Activated T-cell treated with anti-CD3 and anti-CD28 coated beads, Interleukin-2, amount 50 U/mL, for 1 hour (primary cell): ENCODE data around the gene PLS3.
"Not testable (repeated sequence)": the region's sequence is repeated elsewhere in the genome, so short reads cannot be mapped to it uniquely, and the experiment has no call there.

Experiments used
- DNase-seq: peaks from one replicate; pipeline ENCODE4 v3.0.0-alpha.2; 2020

Gene PLS3, protein sequence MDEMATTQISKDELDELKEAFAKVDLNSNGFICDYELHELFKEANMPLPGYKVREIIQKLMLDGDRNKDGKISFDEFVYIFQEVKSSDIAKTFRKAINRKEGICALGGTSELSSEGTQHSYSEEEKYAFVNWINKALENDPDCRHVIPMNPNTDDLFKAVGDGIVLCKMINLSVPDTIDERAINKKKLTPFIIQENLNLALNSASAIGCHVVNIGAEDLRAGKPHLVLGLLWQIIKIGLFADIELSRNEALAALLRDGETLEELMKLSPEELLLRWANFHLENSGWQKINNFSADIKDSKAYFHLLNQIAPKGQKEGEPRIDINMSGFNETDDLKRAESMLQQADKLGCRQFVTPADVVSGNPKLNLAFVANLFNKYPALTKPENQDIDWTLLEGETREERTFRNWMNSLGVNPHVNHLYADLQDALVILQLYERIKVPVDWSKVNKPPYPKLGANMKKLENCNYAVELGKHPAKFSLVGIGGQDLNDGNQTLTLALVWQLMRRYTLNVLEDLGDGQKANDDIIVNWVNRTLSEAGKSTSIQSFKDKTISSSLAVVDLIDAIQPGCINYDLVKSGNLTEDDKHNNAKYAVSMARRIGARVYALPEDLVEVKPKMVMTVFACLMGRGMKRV

GRCh38 chrX:115560978-115561604, at the start of gene PLS3:
TSS of gene PLS3 (plus strand) at chrX:115561174. CDS start at chrX:115610251, 49,077 bp downstream.
- no peak for DNase-seq

GRCh38 chrX:115518113-115518512, 42.9 kb upstream of the PLS3 start:
- no peak for DNase-seq

GRCh38 chrX:115521741-115522140, 39.2 kb upstream of the PLS3 start:
- DNase-seq, result no peak

GRCh38 chrX:115522952-115523351, 38.0 kb upstream of the PLS3 start:
- no peak for DNase-seq

GRCh38 chrX:115525486-115525885, 35.5 kb upstream of the PLS3 start:
- DNase-seq, result no peak

- no peak for DNase-seq
Measured at GRCh38 chrX:115531818-115532403, 29.1 kb upstream of the PLS3 start.

- DNase-seq, result no peak
Measured at GRCh38 chrX:115533485-115533884, 27.5 kb upstream of the PLS3 start.

- no peak for DNase-seq
Measured at GRCh38 chrX:115534383-115534782, 26.6 kb upstream of the PLS3 start.

GRCh38 chrX:115535421-115535820, 25.6 kb upstream of the PLS3 start:
- DNase-seq, result no peak

DNA sequence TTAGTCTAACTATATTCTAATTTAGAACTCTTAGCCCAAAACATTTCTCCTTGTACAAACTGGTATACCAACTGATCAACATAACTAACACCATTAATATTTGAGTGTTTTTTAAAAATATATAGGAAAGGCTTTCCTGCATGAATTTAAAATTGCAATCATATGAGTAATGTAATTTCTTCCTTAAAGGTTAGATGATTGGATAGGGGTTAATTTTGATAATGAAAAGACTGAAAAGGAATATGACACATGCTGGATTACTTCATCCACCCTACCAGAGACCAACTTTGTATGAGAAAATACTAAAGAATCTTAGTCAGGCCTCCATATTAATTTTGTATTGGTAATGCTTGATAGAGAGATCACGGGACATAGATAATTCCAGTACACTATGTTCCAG, 25.1 kb upstream of the PLS3 start:
- DNase-seq, result no peak

GRCh38 chrX:115539841-115540240, 21.1 kb upstream of the PLS3 start:
- no peak for DNase-seq

GRCh38 chrX:115541045-115541444, 19.9 kb upstream of the PLS3 start:
- not testable (repeated sequence) for DNase-seq

DNA sequence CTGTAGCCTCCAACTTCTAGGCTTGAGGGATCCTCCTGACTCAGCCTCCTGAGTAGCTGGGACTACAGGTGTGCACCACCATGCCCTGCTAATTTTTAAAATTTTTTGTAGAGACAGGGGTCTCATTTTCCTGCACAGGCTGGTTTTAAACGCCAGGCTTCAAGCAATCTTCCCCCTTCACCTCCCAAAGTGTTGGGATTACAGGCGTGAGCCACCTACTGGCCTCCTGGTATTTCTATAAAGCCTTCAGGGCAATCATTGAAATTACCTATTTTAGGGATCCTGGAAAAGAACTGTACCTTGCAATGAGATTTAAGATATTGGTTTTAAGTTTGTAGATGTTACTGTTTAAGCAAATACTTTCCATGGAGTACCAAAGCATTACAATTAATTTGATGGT, 13.5 kb upstream of the PLS3 start:
- no peak for DNase-seq

- DNase-seq, result no peak
Measured at GRCh38 chrX:115549008-115549407, 12.0 kb upstream of the PLS3 start.

GRCh38 chrX:115553171-115553570, 7.8 kb upstream of the PLS3 start:
- no peak for DNase-seq

GRCh38 chrX:115559672-115560071, 1.3 kb upstream of the PLS3 start:
- DNase-seq, result no peak

DNA sequence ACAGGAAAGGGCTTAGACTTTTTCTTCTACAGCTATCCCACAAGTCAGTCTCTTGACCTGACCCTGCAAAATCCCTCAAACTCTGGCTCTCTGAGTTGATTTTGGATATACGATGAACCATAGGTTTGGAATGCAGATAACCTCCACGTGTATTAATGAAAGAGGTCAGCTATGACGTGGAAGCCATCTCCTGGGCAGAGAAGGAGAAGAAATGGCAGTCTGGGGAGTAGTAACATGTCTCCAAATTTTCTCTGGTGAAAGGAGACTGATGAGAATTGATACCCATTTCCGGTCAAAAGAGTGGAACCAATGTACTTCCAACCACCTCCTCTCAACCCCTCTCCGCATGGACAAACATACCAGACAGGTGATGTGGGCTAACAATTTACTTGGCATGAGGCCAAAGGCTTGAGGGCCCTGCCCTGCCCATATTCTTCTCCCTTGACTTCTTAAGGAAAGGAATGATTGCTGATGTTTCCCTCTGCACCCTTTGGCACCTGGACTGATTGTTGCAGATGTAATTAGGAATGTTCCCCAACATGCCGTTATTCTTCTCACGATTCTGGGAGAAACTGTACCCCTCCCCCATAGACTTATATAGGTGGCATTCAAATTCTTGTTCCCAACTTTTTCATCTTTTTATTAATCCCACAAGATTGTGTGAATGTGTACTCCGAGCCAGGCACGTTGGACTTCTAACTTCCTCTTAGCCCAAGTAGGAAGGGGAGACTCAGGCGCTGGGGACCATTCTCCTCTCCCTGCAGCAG, 580 bp upstream of the PLS3 start:
- DNase-seq, result no peak

DNA sequence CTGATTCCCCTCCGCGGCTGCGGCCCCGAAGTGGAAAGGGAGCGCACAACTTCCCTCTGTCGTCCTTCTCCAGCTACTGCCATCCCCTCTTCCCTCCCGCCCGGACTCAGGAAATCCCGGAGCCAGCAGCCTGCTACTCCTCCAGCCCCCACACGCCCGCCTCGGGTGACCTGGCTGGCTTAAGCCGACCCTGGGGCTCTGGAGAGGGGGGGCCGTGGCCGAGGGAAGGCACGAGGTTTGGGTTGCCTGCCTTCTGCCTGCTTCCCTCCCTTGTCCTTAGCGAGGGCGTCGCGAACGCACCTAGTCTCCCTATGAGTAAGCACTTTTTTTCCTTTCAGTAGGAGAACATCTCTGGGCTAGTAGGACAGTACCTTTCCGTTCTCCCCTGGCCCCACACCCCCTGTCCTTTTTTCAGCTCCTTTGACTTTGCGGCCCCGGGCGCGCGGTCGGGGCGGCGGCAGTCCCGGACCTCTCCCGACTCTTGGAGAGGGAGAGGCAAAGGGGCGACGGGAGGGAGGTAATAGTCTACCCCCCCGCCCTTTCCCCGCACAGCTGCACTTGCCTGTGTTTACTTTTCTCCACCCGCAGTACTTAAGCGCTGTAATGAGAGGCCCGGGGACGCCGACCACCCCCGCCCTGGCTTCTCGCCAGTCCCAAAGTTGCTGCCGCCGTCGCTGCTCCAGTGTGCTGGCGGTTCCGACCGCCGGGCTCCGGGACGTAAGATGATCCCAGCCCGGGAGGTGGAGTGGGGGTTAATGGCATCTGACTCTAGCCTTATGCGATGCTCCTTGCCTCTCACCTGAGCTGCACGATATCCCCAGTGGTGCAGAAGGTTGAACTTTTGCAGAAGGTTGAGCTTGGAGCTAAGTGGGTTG, 868 bp downstream of the PLS3 start:
- no peak for DNase-seq

- no peak for DNase-seq
Measured at GRCh38 chrX:115562480-115562847, 1.5 kb downstream of the PLS3 start.

DNA sequence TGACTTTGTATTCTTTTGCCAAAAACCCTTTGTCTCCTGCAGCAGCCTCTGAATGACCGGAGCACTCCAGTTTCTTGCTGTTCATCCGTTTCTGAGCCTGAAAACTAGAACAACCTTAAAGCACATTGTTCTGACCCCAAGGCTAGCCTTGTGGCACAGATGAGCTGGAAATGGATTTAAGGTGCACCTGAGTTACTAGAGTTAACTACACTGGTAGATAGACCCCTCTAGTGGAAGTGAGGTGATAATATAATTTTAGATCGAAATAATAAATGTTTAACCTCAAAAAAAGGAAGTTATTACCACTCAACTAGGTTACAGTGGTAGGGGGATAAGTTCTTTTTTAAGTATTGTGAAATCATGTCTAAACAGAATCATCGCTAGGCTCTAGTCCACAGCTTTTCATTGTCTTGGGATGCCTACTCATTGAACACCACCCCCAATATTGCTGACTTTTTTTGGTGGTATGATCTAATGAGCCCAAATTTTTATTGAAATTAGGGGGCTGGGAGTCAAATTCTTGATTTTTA, 2.7 kb downstream of the PLS3 start:
- DNase-seq, result no peak

- DNase-seq, result no peak
Measured at GRCh38 chrX:115564243-115564642, 3.3 kb downstream of the PLS3 start.

- no peak for DNase-seq
Measured at GRCh38 chrX:115565888-115566287, 4.9 kb downstream of the PLS3 start.
